Spinal cord (tissue), 10 donors: ENCODE results near the gene SHOX. TPM values are rescaled to one million over a fixed set of nuclear protein-coding genes. Genes with fewer than 3 reads are reported as not detected.
"Not testable (repeated sequence)": the region's sequence is repeated elsewhere in the genome, so short reads cannot be mapped to it uniquely, and the experiment has no call there.

Experiments
- DNase-seq, 6 donors: peaks; one replicate each; pipeline versions ENCODE4 v3.0.0 to v3.0.0-alpha.2; 2013 to 2015; ENCODE audit warnings: low spot score in 6 of 6, low read depth in 4 of 6
- H3K27ac ChIP-seq: one replicate; pipeline ENCODE4 v1.5.1; 2013; ENCODE audit warnings: low read depth, low read length, control low read depth
- H3K27me3 ChIP-seq: one replicate; pipeline ENCODE4 v1.6.1; 2013; ENCODE audit warnings: low read length; ENCODE audit not compliant: control insufficient read depth, insufficient read depth
- H3K36me3 ChIP-seq: one replicate; pipeline ENCODE4 v1.6.1; 2013; ENCODE audit warnings: low read length; ENCODE audit not compliant: control insufficient read depth, insufficient read depth
- H3K4me1 ChIP-seq: one replicate; pipeline ENCODE4 v1.6.1; 2013; ENCODE audit warnings: low read length; ENCODE audit not compliant: control insufficient read depth, insufficient read depth
- H3K4me3 ChIP-seq: one replicate; pipeline ENCODE4 v1.5.1; 2013; ENCODE audit warnings: low read depth, low read length, control low read depth
- H3K9me3 ChIP-seq: one replicate; pipeline ENCODE4 v1.6.1; 2013; ENCODE audit warnings: low read length; ENCODE audit not compliant: control insufficient read depth, insufficient read depth
- WGBS: methylation state at CpG from one replicate; pipeline ENCODE4 v1.1.5; 2013; ENCODE audit warnings: missing lambda C conversion rate; ENCODE audit not compliant: insufficient coverage; 5-methylcytosine and 5-hydroxymethylcytosine counted together
- long read RNA-seq, 4 donors: transcript quantifications; one replicate each; lab custom pipeline, GENCODE V29; 2026
- polyA plus RNA-seq, 2 donors: library from polyadenylated mRNA; unstranded; fragments of 120-200 nt; gene quantifications; one replicate each; pipeline ENCODE4 v1.2.1, GENCODE V29; 2013; ENCODE audit not compliant: insufficient read length in 2 of 2
- total RNA-seq, 2 donors: library from RNA; depleted of rRNA in 1 of 2; stranded (reverse); fragments of 120-200 nt in 1 of 2; fragments of >200 nt in 1 of 2; gene quantifications; one replicate each; pipeline versions ENCODE4 v1.2.3 to v1.2.4, GENCODE V29; 2013 to 2014
- donor health status: healthy.

Gene SHOX
- under 1 TPM; 0.06 to 0.20 TPM for total RNA-seq
- under 1 TPM; 0.59 to 0.63 TPM for polyA plus RNA-seq
- long read RNA-seq, donor 1, result 0 reads
- long read RNA-seq, donor 2, result 0 reads
- long read RNA-seq, donor 3, result 0 reads
- long read RNA-seq, donor 4, result 0 reads

- Histone ChIP-seq H3K4me1 (peaks cover 11% of the 10 kb centered on the region), H3K9me3 (no peaks in the 10 kb centered on the region), H3K27me3 (peaks cover 88% of the 10 kb centered on the region), H3K27ac (no peak within 1 kb of the TSS), H3K4me3 (no peak within 1 kb of the TSS), H3K36me3 (no peaks in the 10 kb centered on the region)
- peak in 1 of 6 donors; percentile 28 for DNase-seq
- under 1% methylated on average over 78 of the region's 84 CpGs for WGBS
Measured at GRCh38 chrX:630612-631496, at the start of gene SHOX. TSS of gene SHOX (plus strand) at chrX:630791. CDS start at chrX:630898, 107 bp downstream.

GRCh38 chrX:581066-581465, 49.5 kb upstream of the SHOX start:
- Histone ChIP-seq H3K27ac (no peak overlapping the region), H3K4me1 (peaks cover 2% of the 10 kb centered on the region), H3K36me3 (no peaks in the 10 kb centered on the region), H3K9me3 (peaks cover 6% of the 10 kb centered on the region), H3K4me3 (no peak overlapping the region), H3K27me3 (peaks cover 11% of the 10 kb centered on the region)
- DNase-seq, result no peak
- WGBS, result no CpG with 5 or more reads among the region's 1 CpG

DNA sequence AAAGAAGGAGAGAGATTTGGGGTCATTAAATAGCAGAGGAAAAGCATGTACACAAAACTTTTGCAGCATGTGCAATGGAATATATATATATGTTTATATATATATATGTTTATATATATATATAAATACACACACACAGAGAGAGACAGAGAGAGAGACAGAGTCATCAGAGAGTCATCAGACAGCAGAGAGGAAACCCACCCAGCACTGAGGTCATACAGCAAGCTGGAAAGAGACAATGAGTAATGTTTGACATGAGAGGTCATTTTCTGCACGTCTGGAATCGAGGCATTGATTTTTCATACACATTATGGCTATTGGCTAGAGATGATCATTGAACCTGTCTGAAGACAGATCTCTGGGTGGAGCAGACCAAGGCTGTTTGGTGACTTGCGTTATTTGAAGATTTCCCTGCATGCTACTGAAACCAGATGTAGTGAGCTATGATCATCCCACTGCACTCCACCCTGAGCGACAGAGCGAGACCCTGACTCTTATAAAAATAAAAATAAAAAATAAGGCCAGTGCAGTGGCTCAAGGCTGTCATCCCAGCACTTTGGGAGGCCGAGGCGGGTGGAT, 48.8 kb upstream of the SHOX start:
- 88% methylated on average over 5 of the region's 7 CpGs for WGBS
- Histone ChIP-seq H3K27ac (no peak overlapping the region), H3K4me1 (peaks cover 2% of the 10 kb centered on the region), H3K36me3 (no peaks in the 10 kb centered on the region), H3K27me3 (peaks cover 11% of the 10 kb centered on the region), H3K4me3 (no peak overlapping the region), H3K9me3 (no peaks in the 10 kb centered on the region)
- no peak for DNase-seq

DNA sequence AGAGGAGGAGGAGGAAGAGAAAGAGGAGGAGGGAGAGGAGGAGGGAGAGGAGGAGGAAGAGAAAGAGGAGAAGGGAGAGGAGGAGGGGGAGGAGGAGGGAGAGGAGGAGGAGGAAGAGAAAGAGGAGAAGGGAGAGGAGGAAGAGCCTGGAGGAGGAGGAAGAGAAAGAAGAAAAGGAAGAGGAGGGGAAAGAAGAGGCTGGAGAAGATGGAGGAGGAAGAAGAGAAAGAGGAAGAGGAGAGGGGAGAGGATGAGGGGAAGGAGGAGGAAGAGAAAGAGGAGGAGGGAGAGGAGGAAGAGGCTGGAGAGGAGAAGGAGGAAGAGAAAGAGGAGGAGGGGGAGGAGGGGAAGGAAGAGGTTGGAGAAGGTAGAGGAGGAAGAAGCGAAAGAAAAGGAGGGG, 46.0 kb upstream of the SHOX start:
- H3K27me3 ChIP-seq, result peaks cover 11% of the 10 kb centered on the region
- 40% methylated on average over 1 of the region's 1 CpG for WGBS
- H3K36me3 ChIP-seq, result no peaks in the 10 kb centered on the region
- H3K27ac ChIP-seq, result no peak overlapping the region
- H3K4me3 ChIP-seq, result no peak overlapping the region
- no peak for DNase-seq
- no peaks in the 10 kb centered on the region for H3K9me3 ChIP-seq
- H3K4me1 ChIP-seq, result peaks cover 2% of the 10 kb centered on the region

GRCh38 chrX:585115-585808, 45.3 kb upstream of the SHOX start:
- DNase-seq, result no peak
- WGBS, result 38% methylated on average over 11 of the region's 21 CpGs

GRCh38 chrX:586351-586750, 44.2 kb upstream of the SHOX start:
- DNase-seq, result no peak
- WGBS, result 95% methylated on average over 4 of the region's 8 CpGs
- Histone ChIP-seq H3K4me1 (peaks cover 2% of the 10 kb centered on the region), H3K4me3 (no peak overlapping the region), H3K27me3 (peaks cover 11% of the 10 kb centered on the region), H3K9me3 (no peaks in the 10 kb centered on the region), H3K36me3 (no peaks in the 10 kb centered on the region), H3K27ac (no peak overlapping the region)

More at GRCh38 chrX:585115-585808, 45.3 kb upstream of the SHOX start:
- Histone ChIP-seq H3K9me3 (no peaks in the 10 kb centered on the region), H3K27ac (no peak overlapping the region), H3K27me3 (peaks cover 11% of the 10 kb centered on the region), H3K36me3 (no peaks in the 10 kb centered on the region), H3K4me1 (peaks cover 2% of the 10 kb centered on the region), H3K4me3 (no peak overlapping the region)

- not testable (repeated sequence) for DNase-seq
- WGBS, result 94% methylated on average over 19 of the region's 20 CpGs
Measured at GRCh38 chrX:589261-589660, 41.3 kb upstream of the SHOX start.

DNA sequence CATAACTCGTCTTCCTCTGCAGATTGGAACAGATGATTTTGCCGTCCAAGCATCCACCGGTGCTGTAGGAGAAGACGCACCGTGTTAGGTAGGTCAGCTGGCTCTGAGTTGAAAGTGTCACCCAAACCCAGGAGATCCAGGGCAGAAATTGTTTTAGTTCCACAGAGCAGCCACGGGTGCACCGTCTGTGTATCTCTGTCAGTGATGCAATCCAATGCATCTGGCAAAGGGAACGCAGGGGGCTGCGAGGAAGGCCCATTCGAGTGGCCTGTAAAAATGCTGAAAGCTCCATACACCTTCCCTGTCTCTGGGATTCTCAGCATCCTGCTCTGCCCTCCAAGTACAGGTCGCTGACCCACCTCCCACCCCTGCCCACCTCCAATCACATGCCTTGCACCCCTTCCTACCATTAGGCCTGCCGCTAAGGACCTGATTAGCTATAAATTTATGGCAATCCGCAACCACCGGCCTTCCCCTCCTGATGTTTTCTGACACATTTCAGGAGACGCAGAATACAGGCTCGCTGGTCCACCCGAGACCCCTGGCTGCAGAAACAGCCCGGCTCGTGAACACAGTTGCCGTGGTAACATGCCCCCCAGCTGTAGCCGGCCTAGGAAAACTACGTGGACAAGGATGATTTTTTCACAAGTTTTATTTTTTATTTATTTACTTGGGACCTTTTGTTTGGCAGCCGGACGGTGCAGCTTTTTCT, 39.7 kb upstream of the SHOX start:
- Histone ChIP-seq H3K36me3 (no peaks in the 10 kb centered on the region), H3K4me1 (no peaks in the 10 kb centered on the region), H3K27ac (no peak overlapping the region), H3K27me3 (no peaks in the 10 kb centered on the region), H3K4me3 (no peak overlapping the region), H3K9me3 (no peaks in the 10 kb centered on the region)
- peak in 1 of 6 donors; percentile 31 for DNase-seq
- WGBS, result 60% methylated on average over 16 of the region's 24 CpGs

More at GRCh38 chrX:589261-589660, 41.3 kb upstream of the SHOX start:
- H3K4me3 ChIP-seq, H3K36me3 ChIP-seq, H3K4me1 ChIP-seq, H3K9me3 ChIP-seq, H3K27ac ChIP-seq, H3K27me3 ChIP-seq: not testable (repeated sequence)
